Central memory CD8-positive, alpha-beta T cell (primary cell): ENCODE results near the gene TTC21B.
A peak's percentile ranks its signal among the peaks of the same experiment; 100 is the strongest.

Experiments used
- ATAC-seq: fragments of 150-1000 bp; cut with Tn5 transposase; replicated peaks from 2 replicates; pipeline ENCODE4 v1.10.0; 2022; ENCODE audit warnings: mild to moderate bottlenecking, moderate FRiP score, moderate number of reproducible peaks; ENCODE audit not compliant: poor library complexity, severe bottlenecking; ENCODE audit errors: extremely low read depth
- DNase-seq, 2 donors: peaks; one replicate each; pipeline ENCODE4 v3.0.0; 2021; ENCODE audit warnings: low spot score in 2 of 2
- H3K27ac Mint-ChIP-seq: one replicate; pipeline ENCODE4 v1.8.0; 2022; ENCODE audit warnings: low read depth, mild to moderate bottlenecking, moderate library complexity, mixed read lengths
- H3K27me3 Mint-ChIP-seq: one replicate; pipeline ENCODE4 v1.8.0; 2022; ENCODE audit warnings: mixed read lengths
- H3K36me3 Mint-ChIP-seq: one replicate; pipeline ENCODE4 v1.8.0; 2022; ENCODE audit warnings: mild to moderate bottlenecking, moderate library complexity, mixed read lengths; ENCODE audit not compliant: insufficient read depth
- H3K4me1 Mint-ChIP-seq: one replicate; pipeline ENCODE4 v1.8.0; 2022; ENCODE audit warnings: mixed read lengths
- H3K4me3 Mint-ChIP-seq: one replicate; pipeline ENCODE4 v1.8.0; 2022; ENCODE audit warnings: mild to moderate bottlenecking, moderate library complexity, mixed read lengths
- H3K9me3 Mint-ChIP-seq: one replicate; pipeline ENCODE4 v1.8.0; 2022; ENCODE audit warnings: mixed read lengths

The TTC21B gene

GRCh38 chr2:165911981-165912380 is 41.6 kb downstream of the TTC21B start:
- ATAC-seq: no peak
- H3K4me3 Mint-ChIP-seq: no peak overlapping the region
- H3K27me3 Mint-ChIP-seq: no peaks in the 10 kb centered on the region
- no peaks in the 10 kb centered on the region for H3K4me1 Mint-ChIP-seq
- no peaks in the 10 kb centered on the region for H3K9me3 Mint-ChIP-seq
- H3K27ac Mint-ChIP-seq: no peak overlapping the region
- peaks cover 29% of the 10 kb centered on the region for H3K36me3 Mint-ChIP-seq
- DNase-seq: no peak

GRCh38 chr2:165911231-165911630 is 42.3 kb downstream of the TTC21B start:
- peaks cover 25% of the 10 kb centered on the region for H3K36me3 Mint-ChIP-seq
- H3K4me3 Mint-ChIP-seq: no peak overlapping the region
- ATAC-seq (no peak), DNase-seq (no peak)
- H3K27ac Mint-ChIP-seq: no peak overlapping the region
- no peaks in the 10 kb centered on the region for H3K27me3 Mint-ChIP-seq
- H3K9me3 Mint-ChIP-seq: no peaks in the 10 kb centered on the region
- H3K4me1 Mint-ChIP-seq: no peaks in the 10 kb centered on the region

- no peak for ATAC-seq
- DNase-seq: no peak
- Mint-ChIP-seq H3K36me3 (peaks cover 28% of the 10 kb centered on the region), H3K27me3 (no peaks in the 10 kb centered on the region), H3K27ac (peak overlapping the region; percentile 41), H3K9me3 (no peaks in the 10 kb centered on the region), H3K4me1 (no peaks in the 10 kb centered on the region), H3K4me3 (no peak overlapping the region)
Observed at GRCh38 chr2:165909466-165909865, 44.1 kb downstream of the TTC21B start.

GRCh38 chr2:165905854-165906253 is 47.7 kb downstream of the TTC21B start:
- no peak for DNase-seq
- Mint-ChIP-seq H3K27me3 (no peaks in the 10 kb centered on the region), H3K27ac (no peak overlapping the region), H3K9me3 (no peaks in the 10 kb centered on the region), H3K4me1 (peaks cover 8% of the 10 kb centered on the region), H3K4me3 (no peak overlapping the region), H3K36me3 (peaks cover 31% of the 10 kb centered on the region)
- no peak for ATAC-seq

GRCh38 chr2:165905269-165905668 is 48.3 kb downstream of the TTC21B start:
- H3K9me3 Mint-ChIP-seq: no peaks in the 10 kb centered on the region
- H3K36me3 Mint-ChIP-seq: peaks cover 34% of the 10 kb centered on the region
- ATAC-seq (no peak), DNase-seq (no peak)
- no peak overlapping the region for H3K27ac Mint-ChIP-seq
- H3K4me3 Mint-ChIP-seq: no peak overlapping the region
- H3K27me3 Mint-ChIP-seq: no peaks in the 10 kb centered on the region
- peaks cover 8% of the 10 kb centered on the region for H3K4me1 Mint-ChIP-seq

- Mint-ChIP-seq H3K27me3 (no peaks in the 10 kb centered on the region), H3K9me3 (no peaks in the 10 kb centered on the region), H3K4me1 (peaks cover 8% of the 10 kb centered on the region), H3K36me3 (peaks cover 36% of the 10 kb centered on the region), H3K27ac (no peak overlapping the region), H3K4me3 (no peak overlapping the region)
- ATAC-seq: no peak
- no peak for DNase-seq
Observed at GRCh38 chr2:165904432-165904831, 49.1 kb downstream of the TTC21B start.

GRCh38 chr2:165903406-165903805 is 50.2 kb downstream of the TTC21B start:
- peaks cover 8% of the 10 kb centered on the region for H3K4me1 Mint-ChIP-seq
- peak overlapping the region; percentile 36 for H3K4me3 Mint-ChIP-seq
- no peaks in the 10 kb centered on the region for H3K27me3 Mint-ChIP-seq
- ATAC-seq (no peak), DNase-seq (no peak)
- H3K27ac Mint-ChIP-seq: peak overlapping the region; percentile 85
- H3K9me3 Mint-ChIP-seq: no peaks in the 10 kb centered on the region
- H3K36me3 Mint-ChIP-seq: peaks cover 42% of the 10 kb centered on the region

- DNase-seq (no peak), ATAC-seq (no peak)
- Mint-ChIP-seq H3K27me3 (no peaks in the 10 kb centered on the region), H3K4me3 (peak overlapping the region; percentile 36), H3K9me3 (no peaks in the 10 kb centered on the region), H3K27ac (peak overlapping the region; percentile 85), H3K36me3 (peaks cover 44% of the 10 kb centered on the region), H3K4me1 (peaks cover 8% of the 10 kb centered on the region)
Observed at GRCh38 chr2:165902934-165903333, 50.6 kb downstream of the TTC21B start.

GRCh38 chr2:165901620-165902298 is 51.8 kb downstream of the TTC21B start:
- H3K4me3 Mint-ChIP-seq: no peak overlapping the region
- peaks cover 47% of the 10 kb centered on the region for H3K36me3 Mint-ChIP-seq
- no peak for DNase-seq
- peaks cover 14% of the 10 kb centered on the region for H3K4me1 Mint-ChIP-seq
- no peaks in the 10 kb centered on the region for H3K27me3 Mint-ChIP-seq
- no peaks in the 10 kb centered on the region for H3K9me3 Mint-ChIP-seq
- no peak for ATAC-seq
- no peak overlapping the region for H3K27ac Mint-ChIP-seq

GRCh38 chr2:165899311-165899710 is 54.3 kb downstream of the TTC21B start:
- Mint-ChIP-seq H3K36me3 (peaks cover 42% of the 10 kb centered on the region), H3K27ac (no peak overlapping the region), H3K9me3 (no peaks in the 10 kb centered on the region), H3K4me1 (peaks cover 14% of the 10 kb centered on the region), H3K27me3 (no peaks in the 10 kb centered on the region), H3K4me3 (no peak overlapping the region)
- DNase-seq (no peak), ATAC-seq (no peak)

- no peaks in the 10 kb centered on the region for H3K9me3 Mint-ChIP-seq
- H3K4me1 Mint-ChIP-seq: peaks cover 19% of the 10 kb centered on the region
- no peaks in the 10 kb centered on the region for H3K27me3 Mint-ChIP-seq
- DNase-seq (no peak), ATAC-seq (no peak)
- no peak overlapping the region for H3K27ac Mint-ChIP-seq
- H3K36me3 Mint-ChIP-seq: peaks cover 45% of the 10 kb centered on the region
- H3K4me3 Mint-ChIP-seq: no peak overlapping the region
Observed at GRCh38 chr2:165898381-165898780, 55.2 kb downstream of the TTC21B start.

GRCh38 chr2:165897726-165898125 is 55.9 kb downstream of the TTC21B start:
- no peak for DNase-seq
- H3K4me3 Mint-ChIP-seq: no peak overlapping the region
- ATAC-seq: no peak
- H3K27ac Mint-ChIP-seq: peak overlapping the region; percentile 7
- H3K4me1 Mint-ChIP-seq: peaks cover 13% of the 10 kb centered on the region
- peaks cover 42% of the 10 kb centered on the region for H3K36me3 Mint-ChIP-seq
- H3K27me3 Mint-ChIP-seq: no peaks in the 10 kb centered on the region
- no peaks in the 10 kb centered on the region for H3K9me3 Mint-ChIP-seq

GRCh38 chr2:165897074-165897473 is 56.5 kb downstream of the TTC21B start:
- H3K36me3 Mint-ChIP-seq: peaks cover 46% of the 10 kb centered on the region
- H3K27ac Mint-ChIP-seq: no peak overlapping the region
- ATAC-seq (no peak), DNase-seq (no peak)
- no peak overlapping the region for H3K4me3 Mint-ChIP-seq
- no peaks in the 10 kb centered on the region for H3K27me3 Mint-ChIP-seq
- peaks cover 11% of the 10 kb centered on the region for H3K4me1 Mint-ChIP-seq
- H3K9me3 Mint-ChIP-seq: no peaks in the 10 kb centered on the region
